ENCODE data around the gene ABHD16B. TPM values are rescaled to one million over a fixed set of nuclear protein-coding genes. Genes with fewer than 3 reads are reported as not detected.

ABHD16B gene
- total and polyA plus RNA-seq, 2 of the 13 experiments (the other 11 are each of a cell fraction or from before 2014, with no cell fraction given), result not detected

GRCh38 chr20:63863798-63864544 is 2.7 kb downstream of the ABHD16B start (continued):
- TF ChIP-seq ZNF329 (CRISPR knock-in tag; IDR thresholded peaks at IDR 0.05; ENCODE audit: low read depth) (peak; percentile 86; the same call in 1 of the 2 replicates), CEBPB (IDR thresholded peaks at IDR 0.05; ENCODE audit: borderline replicate concordance, low read depth, low read length) (peak; percentile 81), ZBTB38 (CRISPR knock-in tag; IDR thresholded peaks at IDR 0.05) (peak; percentile 97), ATF7 (IDR thresholded peaks at IDR 0.05) (no peak), ATF7 (CRISPR knock-in tag; IDR thresholded peaks at IDR 0.05) (no peak), MTF1 (CRISPR knock-in tag; IDR thresholded peaks at IDR 0.05) (no peak), AKAP8 (CRISPR knock-in tag; IDR thresholded peaks at IDR 0.05) (no peak; the same call in 1 of the 2 replicates), ZNF292 (CRISPR knock-in tag; IDR thresholded peaks at IDR 0.05; ENCODE audit: borderline replicate concordance, low read depth) (no peak), ZNF484 (CRISPR knock-in tag; IDR thresholded peaks at IDR 0.05; ENCODE audit: borderline replicate concordance, low read depth) (no peak), KDM6A (CRISPR knock-in tag; IDR thresholded peaks at IDR 0.05; ENCODE audit: low read depth) (no peak), ZNF709 (CRISPR knock-in tag; IDR thresholded peaks at IDR 0.05) (no peak), EHMT2 (IDR thresholded peaks at IDR 0.05; ENCODE audit: borderline replicate concordance, low read depth, low read length) (no peak), ZNF264 (CRISPR knock-in tag; IDR thresholded peaks at IDR 0.05) (no peak; the same call in 1 of the 2 replicates), ZBED4 (CRISPR knock-in tag; IDR thresholded peaks at IDR 0.05; ENCODE audit: borderline replicate concordance) (peak; percentile 55), NFE2 (CRISPR knock-in tag; IDR thresholded peaks at IDR 0.05) (no peak), ZNF607 (CRISPR knock-in tag; IDR thresholded peaks at IDR 0.05; ENCODE audit: borderline replicate concordance) (peak; percentile 97; the same call in 1 of the 2 replicates), HES4 (CRISPR knock-in tag; IDR thresholded peaks at IDR 0.05; ENCODE audit: borderline replicate concordance) (no peak), ATRX (CRISPR knock-in tag; IDR thresholded peaks at IDR 0.05; ENCODE audit: borderline replicate concordance) (no peak), NCOA1 (CRISPR knock-in tag; IDR thresholded peaks at IDR 0.05) (peak; percentile 12; the same call in 1 of the 2 replicates), PLSCR1 (CRISPR knock-in tag; IDR thresholded peaks at IDR 0.05; ENCODE audit: borderline replicate concordance) (no peak; the same call in 1 of the 2 replicates)
- TF ChIP-seq, protein P1, sequence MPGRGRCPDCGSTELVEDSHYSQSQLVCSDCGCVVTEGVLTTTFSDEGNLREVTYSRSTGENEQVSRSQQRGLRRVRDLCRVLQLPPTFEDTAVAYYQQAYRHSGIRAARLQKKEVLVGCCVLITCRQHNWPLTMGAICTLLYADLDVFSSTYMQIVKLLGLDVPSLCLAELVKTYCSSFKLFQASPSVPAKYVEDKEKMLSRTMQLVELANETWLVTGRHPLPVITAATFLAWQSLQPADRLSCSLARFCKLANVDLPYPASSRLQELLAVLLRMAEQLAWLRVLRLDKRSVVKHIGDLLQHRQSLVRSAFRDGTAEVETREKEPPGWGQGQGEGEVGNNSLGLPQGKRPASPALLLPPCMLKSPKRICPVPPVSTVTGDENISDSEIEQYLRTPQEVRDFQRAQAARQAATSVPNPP (CRISPR knock-in tag; IDR thresholded peaks at IDR 0.05), result 0 out of 2 replicates have a peak, but pooled peaks have one; percentile 18
- TF ChIP-seq, protein P2, sequence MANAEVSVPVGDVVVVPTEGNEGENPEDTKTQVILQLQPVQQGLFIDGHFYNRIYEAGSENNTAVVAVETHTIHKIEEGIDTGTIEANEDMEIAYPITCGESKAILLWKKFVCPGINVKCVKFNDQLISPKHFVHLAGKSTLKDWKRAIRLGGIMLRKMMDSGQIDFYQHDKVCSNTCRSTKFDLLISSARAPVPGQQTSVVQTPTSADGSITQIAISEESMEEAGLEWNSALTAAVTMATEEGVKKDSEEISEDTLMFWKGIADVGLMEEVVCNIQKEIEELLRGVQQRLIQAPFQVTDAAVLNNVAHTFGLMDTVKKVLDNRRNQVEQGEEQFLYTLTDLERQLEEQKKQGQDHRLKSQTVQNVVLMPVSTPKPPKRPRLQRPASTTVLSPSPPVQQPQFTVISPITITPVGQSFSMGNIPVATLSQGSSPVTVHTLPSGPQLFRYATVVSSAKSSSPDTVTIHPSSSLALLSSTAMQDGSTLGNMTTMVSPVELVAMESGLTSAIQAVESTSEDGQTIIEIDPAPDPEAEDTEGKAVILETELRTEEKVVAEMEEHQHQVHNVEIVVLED (CRISPR knock-in tag; IDR thresholded peaks at IDR 0.05; ENCODE audit: borderline replicate concordance), result peak; percentile 70; the same call in 1 of the 2 replicates

Data from HepG2 (cell line).